ENCODE results near the gene SYNE1. TPM values are rescaled to one million over a fixed set of nuclear protein-coding genes. Genes with fewer than 3 reads are reported as not detected.
A peak's percentile ranks its signal among the peaks of the same experiment; 100 is the strongest.

The SYNE1 gene
- total and polyA plus RNA-seq, 2 of the 8 experiments (the other 6 are each of a cell fraction or from before 2014, with no cell fraction given) = 2.8 to 5.5 TPM

- Histone ChIP-seq H3K56ac (replicated peaks; ENCODE audit: insufficient read length, low read depth, low read length) (no peak overlapping the region), H2BK120ac (replicated peaks; ENCODE audit: low read depth, low read length) (no peak overlapping the region), H3K27me3 (replicated peaks in 1 of 4; ENCODE audit: control insufficient read depth in 3 of 4, extremely low read depth in 1 of 4, insufficient read depth in 3 of 4, low read length in 3 of 4) (no peaks in the 10 kb centered on the region), H3K4ac (replicated peaks; ENCODE audit: insufficient read length, low read depth, low read length) (no peak overlapping the region), H3K27ac (ENCODE audit: low read depth, low read length) (no peak overlapping the region), H3K23me2 (ENCODE audit: low read depth, low read length) (no peaks in the 10 kb centered on the region), H3K9ac (replicated peaks in 1 of 4; ENCODE audit: extremely low read depth in 1 of 4, low read depth in 3 of 4, low read length in 3 of 4) (no peak overlapping the region), H3K23ac (ENCODE audit: insufficient read length) (no peak overlapping the region), H3K79me1 (ENCODE audit: low read depth, low read length) (no peaks in the 10 kb centered on the region), H4K20me1 (replicated peaks in 1 of 2; ENCODE audit: control insufficient read depth in 1 of 2, insufficient read depth in 2 of 2, low read length in 2 of 2) (no peaks in the 10 kb centered on the region), H4K91ac (replicated peaks; ENCODE audit: insufficient read length, low read length) (no peak overlapping the region), H3K4me2 (ENCODE audit: insufficient read depth in 1 of 2, low read depth in 2 of 2, low read length in 2 of 2) (no peak overlapping the region), H3K4me3 (ENCODE audit: extremely low read depth in 1 of 4, insufficient read depth in 2 of 4, low read depth in 3 of 4, low read length in 4 of 4) (peak overlapping the region in 1 of 4 experiments; percentile 25; a peak in 1 of 8 replicates), H3K4me1 (replicated peaks in 1 of 4; ENCODE audit: control insufficient read depth in 3 of 4, insufficient read depth in 4 of 4, low read length in 3 of 4) (no peaks in the 10 kb centered on the region), H2BK12ac (ENCODE audit: low read depth, low read length) (no peak overlapping the region), H3K9me3 (ENCODE audit: insufficient read depth in 2 of 2, low read depth in 1 of 2, low read length in 1 of 2) (peaks cover 5 to 7% of the 10 kb centered on the region in 2 experiments), H2AFZ (ENCODE audit: low read length) (no peak overlapping the region), H2AK5ac (ENCODE audit: low read depth, low read length) (no peak overlapping the region), H3K14ac (ENCODE audit: insufficient read length) (no peak overlapping the region), H2BK15ac (ENCODE audit: low read length) (no peak overlapping the region), H2BK5ac (ENCODE audit: low read depth, low read length) (no peak overlapping the region), H2BK20ac (ENCODE audit: low read length) (no peak overlapping the region), H3K36me3 (ENCODE audit: control insufficient read depth in 2 of 4, insufficient read depth in 4 of 4, low read length in 3 of 4) (no peaks in the 10 kb centered on the region), H4K5ac (ENCODE audit: insufficient read length, low read depth, low read length) (no peak overlapping the region), H3K79me2 (ENCODE audit: control insufficient read depth in 1 of 2, insufficient read depth in 2 of 2, low read length in 2 of 2) (no peaks in the 10 kb centered on the region), H4K8ac (ENCODE audit: extremely low read depth, insufficient read depth, low read length) (no peak overlapping the region), H3K18ac (ENCODE audit: extremely low read depth, low read length) (no peak overlapping the region)
- DNase-seq (ENCODE audit: low read depth in 1 of 2, low spot score in 2 of 2) (no peak), FAIRE-seq (no peak)
- POLR2A ChIA-PET (ENCODE audit: partially characterized antibody) = no interaction called here
- CTCF ChIA-PET (ENCODE audit: partially characterized antibody) = interaction anchor here (0.6 to 1.9 kb wide), 21 partner anchors 9 to 866 kb away, joined by 3 to 7 read pairs (median 3); no protein-coding TSS in a partner anchor
- 43% methylated on average over 9 of the region's 9 CpGs; no CpG with 5 or more reads in 1 of the 2 experiments for WGBS, 2 experiments (ENCODE audit: extremely low coverage in 1 of 2, insufficient coverage in 1 of 2, insufficient read length in 1 of 2, insufficient replicate concordance in 2 of 2, low coverage in 1 of 2, low lambda C conversion rate in 2 of 2, missing lambda C conversion rate in 1 of 2)
These were observed 369.0 kb downstream of the SYNE1 start for GRCh38 chr6:152267967-152268845.

All from H1 (cell line).